ENCODE data around the gene NPIPB6.
"Not testable (repeated sequence)": the region's sequence is repeated elsewhere in the genome, so short reads cannot be mapped to it uniquely, and the experiment has no call there.

The NPIPB6 gene

GRCh38 chr16:28363408-28363807 lies at the start of gene NPIPB6:
Gene NPIPB6 (minus strand): TSS chr16:28363508. CDS start chr16:28362822, 686 bp downstream.
- DNase-seq (ENCODE audit: low read depth): not testable (repeated sequence)

GRCh38 chr16:28403220-28404072 lies 40.1 kb upstream of the NPIPB6 start, which contains the start of gene EIF3CL:
Gene EIF3CL (minus strand): TSS chr16:28403841. CDS start chr16:28403618, 223 bp downstream.
- not testable (repeated sequence) for DNase-seq (ENCODE audit: low read depth)

- not testable (repeated sequence) for DNase-seq (ENCODE audit: low read depth)
Measured at GRCh38 chr16:28392054-28392453, 28.7 kb upstream of the NPIPB6 start.

- DNase-seq (ENCODE audit: low read depth): not testable (repeated sequence)
Measured at GRCh38 chr16:28382177-28382867, 19.0 kb upstream of the NPIPB6 start.

- DNase-seq (ENCODE audit: low read depth): not testable (repeated sequence)
Measured at GRCh38 chr16:28377822-28378221, 14.5 kb upstream of the NPIPB6 start.

- not testable (repeated sequence) for DNase-seq (ENCODE audit: low read depth)
Measured at GRCh38 chr16:28377108-28377625, 13.9 kb upstream of the NPIPB6 start.

- not testable (repeated sequence) for DNase-seq (ENCODE audit: low read depth)
Measured at GRCh38 chr16:28375115-28375514, 11.8 kb upstream of the NPIPB6 start.

- DNase-seq (ENCODE audit: low read depth): not testable (repeated sequence)
Measured at GRCh38 chr16:28374281-28374680, 11.0 kb upstream of the NPIPB6 start.

GRCh38 chr16:28367926-28368325 lies 4.6 kb upstream of the NPIPB6 start:
- not testable (repeated sequence) for DNase-seq (ENCODE audit: low read depth)

- not testable (repeated sequence) for DNase-seq (ENCODE audit: low read depth)
Measured at GRCh38 chr16:28364268-28365173, 1.2 kb upstream of the NPIPB6 start.

- DNase-seq (ENCODE audit: low read depth): not testable (repeated sequence)
Measured at GRCh38 chr16:28362600-28362999, 708 bp downstream of the NPIPB6 start.

- DNase-seq (ENCODE audit: low read depth): not testable (repeated sequence)
Measured at GRCh38 chr16:28338230-28338629, 25.1 kb downstream of the NPIPB6 start.

GRCh38 chr16:28336940-28337710 lies 26.2 kb downstream of the NPIPB6 start:
- not testable (repeated sequence) for DNase-seq (ENCODE audit: low read depth)

- not testable (repeated sequence) for DNase-seq (ENCODE audit: low read depth)
Measured at GRCh38 chr16:28335678-28336077, 27.6 kb downstream of the NPIPB6 start.

GRCh38 chr16:28332632-28333031 lies 30.7 kb downstream of the NPIPB6 start:
- DNase-seq (ENCODE audit: low read depth): not testable (repeated sequence)

- not testable (repeated sequence) for DNase-seq (ENCODE audit: low read depth)
Measured at GRCh38 chr16:28330981-28331380, 32.3 kb downstream of the NPIPB6 start.

- not testable (repeated sequence) for DNase-seq (ENCODE audit: low read depth)
Measured at GRCh38 chr16:28330232-28330631, 33.1 kb downstream of the NPIPB6 start.

- DNase-seq (ENCODE audit: low read depth): no peak
Measured at GRCh38 chr16:28326881-28327610, 36.3 kb downstream of the NPIPB6 start.

- DNase-seq (ENCODE audit: low read depth): no peak
Measured at GRCh38 chr16:28324887-28325279, 38.4 kb downstream of the NPIPB6 start.
